HL-60/S4 (cell line): Measurements from ENCODE around the gene NHS.

Experiments used
- in situ Hi-C: fragments of 300-500 bp; cut with MboI; formaldehyde crosslinking; loops from 2 replicates; pipeline ENCODE4 v1.14.3; 2022; ENCODE audit warnings: low sequenced_read_pairs

The NHS gene

DNA sequence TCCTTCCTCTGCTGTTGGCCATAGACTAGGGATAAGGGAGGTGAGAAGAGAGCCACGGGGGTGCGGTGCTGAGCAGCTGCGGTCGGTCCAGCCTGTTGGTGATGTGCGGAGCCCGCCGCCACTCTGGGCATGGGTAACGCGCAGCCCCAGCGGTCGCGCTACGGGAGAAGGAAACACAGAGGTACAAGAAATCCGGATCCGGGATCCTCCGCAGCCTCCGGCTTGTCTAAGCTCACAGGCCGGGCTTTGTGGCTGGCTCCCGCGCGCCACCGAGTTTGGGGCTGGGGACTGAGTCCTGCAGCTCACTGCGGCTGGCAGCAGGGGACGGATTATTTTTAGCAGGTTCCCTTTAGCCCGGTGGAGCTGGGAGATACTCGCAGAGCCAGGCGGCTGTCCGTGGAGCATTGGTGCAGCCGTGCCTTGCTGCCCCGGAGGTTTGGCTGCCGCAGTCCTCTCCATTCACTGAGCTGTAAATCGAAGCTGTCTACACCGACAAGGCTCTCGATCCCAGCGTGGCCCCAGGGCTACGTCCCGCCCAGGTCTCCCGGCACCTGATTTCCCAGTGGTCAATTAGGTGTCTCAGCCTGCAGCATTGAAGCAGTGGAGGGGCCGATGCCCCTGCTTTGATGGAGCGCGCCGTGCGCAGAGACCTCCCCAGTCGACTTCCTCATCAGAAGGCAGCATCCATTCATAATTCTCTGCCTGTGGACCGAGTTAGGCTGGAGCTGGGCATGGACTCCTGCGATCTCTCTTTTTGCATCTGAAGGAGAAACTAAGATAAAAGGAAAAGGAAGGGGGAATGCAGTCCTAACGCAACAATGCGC lies 280.4 kb downstream of the NHS start:
- in situ Hi-C loops = no loop called here

DNA sequence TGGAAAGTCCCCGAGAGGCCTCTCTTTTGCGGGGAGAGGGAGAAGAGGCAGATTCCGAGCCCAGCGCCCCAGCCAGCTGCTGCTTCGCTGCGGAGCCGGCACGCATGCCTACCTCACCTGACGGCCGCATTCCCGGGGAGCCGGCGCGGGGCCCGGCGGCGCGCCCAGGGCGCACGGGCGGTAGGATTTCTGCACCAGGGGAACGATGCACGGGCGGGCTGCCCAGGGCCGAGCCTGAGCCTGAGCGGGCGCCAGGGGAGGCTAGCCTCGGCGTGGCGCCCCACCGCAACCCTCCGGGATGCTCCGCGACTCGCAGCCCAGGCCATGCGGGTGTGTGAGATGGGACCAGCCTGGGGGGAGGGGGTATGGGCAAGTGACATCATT lies 281.0 kb downstream of the NHS start:
- in situ Hi-C loops = no loop called here

GRCh38 chrX:17656556-17656955 lies 281.6 kb downstream of the NHS start:
- in situ Hi-C loops = no loop called here

- in situ Hi-C loops = no loop called here
Observed at GRCh38 chrX:17662391-17662790, 287.4 kb downstream of the NHS start.

- in situ Hi-C loops = no loop called here
Observed at GRCh38 chrX:17668929-17669328, 293.9 kb downstream of the NHS start.

- in situ Hi-C loops = no loop called here
Observed at GRCh38 chrX:17669458-17669857, 294.5 kb downstream of the NHS start.

- in situ Hi-C loops = no loop called here
Observed at GRCh38 chrX:17669891-17670290, 294.9 kb downstream of the NHS start.

- in situ Hi-C loops = no loop called here
Observed at GRCh38 chrX:17670874-17671273, 295.9 kb downstream of the NHS start.

- in situ Hi-C loops = no loop called here
Observed at GRCh38 chrX:17674601-17675000, 299.6 kb downstream of the NHS start.

GRCh38 chrX:17679261-17679660 lies 304.3 kb downstream of the NHS start:
- in situ Hi-C loops = loop anchor here (25.0 kb wide), 1 partner anchor 92 kb away; no protein-coding TSS in a partner anchor

DNA sequence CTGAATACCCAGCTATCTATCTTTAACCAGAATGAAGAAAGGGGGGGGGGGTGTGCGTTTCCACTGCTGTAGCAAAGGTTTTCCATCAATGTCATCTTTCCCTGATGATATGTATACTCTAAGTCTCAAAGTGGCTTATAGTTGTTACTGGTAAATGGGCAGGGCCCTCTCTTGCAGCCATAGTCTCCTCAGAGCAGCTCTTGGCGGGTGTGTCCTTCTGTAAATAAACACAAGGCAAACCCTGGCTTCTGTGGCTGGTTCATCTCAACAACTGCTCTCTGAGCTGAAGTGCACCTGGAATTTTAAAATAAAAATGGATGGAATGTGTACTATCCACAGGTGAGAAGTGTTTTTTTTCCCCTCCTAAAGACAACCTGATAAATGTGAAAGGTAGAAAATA lies 304.8 kb downstream of the NHS start:
- in situ Hi-C loops = loop anchor here (25.0 kb wide), 1 partner anchor 93 kb away; no protein-coding TSS in a partner anchor

- in situ Hi-C loops = loop anchor here (25.0 kb wide), 1 partner anchor 94 kb away; no protein-coding TSS in a partner anchor
Observed at GRCh38 chrX:17680732-17681413, 305.9 kb downstream of the NHS start.

GRCh38 chrX:17682259-17682658 lies 307.3 kb downstream of the NHS start:
- in situ Hi-C loops = loop anchor here (25.0 kb wide), 1 partner anchor 95 kb away; no protein-coding TSS in a partner anchor

DNA sequence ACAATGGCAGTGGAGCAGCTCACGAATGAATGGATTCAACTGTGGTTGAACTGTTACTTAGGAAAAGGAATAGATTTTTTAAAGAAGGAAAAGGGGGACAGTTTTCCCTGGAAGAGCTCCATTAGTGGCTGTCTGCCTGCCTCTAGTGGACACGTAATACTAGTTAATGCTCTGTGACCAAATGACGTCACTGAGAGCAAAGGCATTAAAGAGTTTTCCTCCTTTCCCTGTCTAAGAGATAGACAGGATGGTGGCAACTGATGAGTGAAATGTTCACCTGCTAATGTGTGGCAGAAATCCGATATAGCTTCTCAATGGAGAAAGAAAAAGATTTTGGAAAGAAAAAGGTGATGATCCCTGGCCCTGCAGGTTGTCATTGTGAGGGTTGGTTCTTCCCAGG lies 310.0 kb downstream of the NHS start:
- in situ Hi-C loops = loop anchor here (25.0 kb wide), 1 partner anchor 98 kb away; no protein-coding TSS in a partner anchor

- in situ Hi-C loops = loop anchor here (25.0 kb wide), 1 partner anchor 100 kb away; no protein-coding TSS in a partner anchor
Observed at GRCh38 chrX:17687648-17688047, 312.6 kb downstream of the NHS start.

DNA sequence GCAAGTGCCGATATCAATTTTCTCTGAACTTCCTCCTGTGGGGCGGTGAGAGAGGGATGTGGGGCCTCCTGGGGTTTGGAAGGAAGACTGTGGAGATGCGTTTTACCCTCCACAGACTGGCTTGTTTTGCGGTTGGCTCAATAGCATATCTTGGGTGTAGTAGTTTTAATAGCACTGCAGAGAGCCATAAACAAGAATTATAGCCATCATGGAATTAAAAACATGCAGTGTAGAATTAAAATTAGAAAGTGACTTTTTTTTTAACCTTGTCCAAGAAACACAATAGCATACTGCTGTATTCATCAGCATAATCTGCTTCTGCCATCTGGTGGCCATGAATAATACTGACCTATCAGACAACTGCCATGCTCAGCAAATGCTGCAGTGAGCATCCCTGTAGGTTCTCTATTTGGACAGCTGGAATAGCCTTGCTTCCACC lies 315.0 kb downstream of the NHS start:
- in situ Hi-C loops = loop anchor here (25.0 kb wide), 1 partner anchor 103 kb away; no protein-coding TSS in a partner anchor

GRCh38 chrX:17692709-17693346 lies 317.8 kb downstream of the NHS start:
- in situ Hi-C loops = loop anchor here (25.0 kb wide), 1 partner anchor 106 kb away; no protein-coding TSS in a partner anchor

GRCh38 chrX:17697191-17697590 lies 322.2 kb downstream of the NHS start:
- in situ Hi-C loops = loop anchor here (25.0 kb wide), 1 partner anchor 110 kb away; no protein-coding TSS in a partner anchor

- in situ Hi-C loops = no loop called here
Observed at GRCh38 chrX:17700976-17701375, 326.0 kb downstream of the NHS start.

GRCh38 chrX:17703201-17703600 lies 328.2 kb downstream of the NHS start:
- in situ Hi-C loops = no loop called here

- in situ Hi-C loops = no loop called here
Observed at GRCh38 chrX:17705211-17705610, 330.2 kb downstream of the NHS start.
